IPS DF 4.7 (cell line): Measurements from ENCODE around the gene COMMD8.

Source experiments
- DNase-seq: peaks from one replicate; pipeline ENCODE4 v3.0.0-alpha.2; 2013; ENCODE audit warnings: low spot score; ENCODE audit errors: extremely low read depth

The COMMD8 gene

GRCh38 chr4:47473141-47473750 lies 9.7 kb upstream of the COMMD8 start:
- no peak for DNase-seq

- no peak for DNase-seq
Observed at GRCh38 chr4:47471591-47471990, 8.1 kb upstream of the COMMD8 start.

- no peak for DNase-seq
Observed at GRCh38 chr4:47471064-47471463, 7.6 kb upstream of the COMMD8 start.

DNA sequence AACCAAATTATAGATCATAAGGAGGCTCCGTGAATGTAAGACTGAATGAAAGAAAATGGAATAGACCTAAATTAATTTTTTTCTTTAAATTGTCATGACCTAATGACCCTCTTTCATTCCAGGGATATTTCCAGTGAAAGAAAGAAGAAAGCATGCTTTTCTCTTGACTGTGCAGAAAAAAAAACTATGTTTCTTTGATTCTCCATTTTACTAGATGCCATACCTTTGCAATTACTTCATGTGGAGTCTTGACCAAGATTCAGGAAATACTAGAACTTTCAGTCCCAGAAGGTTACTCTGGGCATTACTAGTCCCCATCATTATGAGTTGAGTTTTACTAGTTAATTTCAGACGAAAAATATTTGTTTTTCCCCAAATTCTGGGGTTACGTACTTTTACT lies 6.4 kb upstream of the COMMD8 start:
- DNase-seq: no peak

DNA sequence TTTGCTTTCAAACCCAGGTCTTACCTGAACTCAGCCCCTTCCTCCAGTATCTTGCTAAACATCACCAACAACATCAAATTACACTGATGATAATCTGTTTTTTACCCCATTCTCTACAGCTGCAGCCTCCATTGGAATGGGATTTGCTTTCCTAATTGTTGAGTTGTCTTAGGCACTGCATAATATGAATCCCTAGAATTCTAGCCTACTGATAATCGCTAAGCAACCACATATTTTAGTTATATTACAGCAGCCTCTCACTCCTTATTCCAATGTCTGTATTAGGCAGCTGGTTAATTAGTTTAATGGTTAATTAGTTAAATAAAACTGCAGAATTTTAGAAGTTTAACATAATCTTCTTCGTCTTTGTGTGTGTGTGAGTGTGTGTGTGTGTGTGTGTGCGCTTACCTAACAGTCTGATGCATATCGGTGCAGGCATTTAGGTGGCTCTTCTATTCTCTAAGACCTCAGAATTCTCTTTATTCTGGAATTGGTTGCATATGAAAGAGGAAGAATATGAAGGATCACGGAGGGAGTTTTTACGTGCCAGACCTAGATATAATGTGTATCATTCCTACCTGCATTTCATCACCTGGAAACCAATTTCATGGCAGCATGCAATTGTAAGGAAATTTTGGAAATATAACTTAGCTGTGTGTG lies 5.3 kb upstream of the COMMD8 start:
- no peak for DNase-seq

GRCh38 chr4:47466056-47466785 lies 2.7 kb upstream of the COMMD8 start:
- DNase-seq: no peak

DNA sequence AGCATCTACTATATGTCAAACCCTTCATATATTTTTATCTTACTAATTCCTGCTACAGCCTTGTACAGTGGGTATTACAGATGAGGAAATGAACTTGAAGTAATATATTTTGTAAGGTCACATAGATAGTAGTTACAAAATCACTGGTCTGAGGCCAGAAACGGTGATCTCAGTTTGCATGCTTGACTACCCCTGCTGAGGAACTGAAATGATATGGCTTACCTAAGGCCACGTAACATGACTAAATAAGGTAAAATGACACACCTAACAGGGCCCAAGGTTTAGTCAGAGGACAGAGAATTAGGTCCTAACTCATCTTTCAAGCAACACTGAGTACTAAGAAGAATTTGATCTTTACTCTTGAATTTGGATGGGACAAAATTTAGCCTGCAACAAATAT lies 1.5 kb upstream of the COMMD8 start:
- no peak for DNase-seq

DNA sequence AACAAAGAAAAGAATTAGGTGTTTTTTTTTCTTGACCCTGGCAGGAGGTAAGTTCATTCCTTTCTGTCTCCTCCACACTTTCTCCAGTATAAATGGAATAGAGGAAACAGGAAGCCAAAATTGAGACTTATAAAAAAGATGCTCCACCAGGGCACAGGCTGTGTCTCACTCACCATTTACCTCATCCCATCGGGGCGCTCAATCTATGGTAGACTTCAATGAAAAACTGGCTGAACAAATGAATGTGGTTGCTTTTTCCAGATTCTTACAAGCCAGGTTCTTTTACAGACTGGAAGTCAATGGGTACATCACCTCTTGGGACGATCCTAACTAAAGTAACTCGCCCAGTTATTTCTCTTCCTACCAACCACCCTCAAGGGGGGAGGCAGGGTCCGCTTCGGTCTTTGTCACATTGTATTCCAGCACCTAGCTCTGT lies 685 bp downstream of the COMMD8 start:
- DNase-seq: no peak

DNA sequence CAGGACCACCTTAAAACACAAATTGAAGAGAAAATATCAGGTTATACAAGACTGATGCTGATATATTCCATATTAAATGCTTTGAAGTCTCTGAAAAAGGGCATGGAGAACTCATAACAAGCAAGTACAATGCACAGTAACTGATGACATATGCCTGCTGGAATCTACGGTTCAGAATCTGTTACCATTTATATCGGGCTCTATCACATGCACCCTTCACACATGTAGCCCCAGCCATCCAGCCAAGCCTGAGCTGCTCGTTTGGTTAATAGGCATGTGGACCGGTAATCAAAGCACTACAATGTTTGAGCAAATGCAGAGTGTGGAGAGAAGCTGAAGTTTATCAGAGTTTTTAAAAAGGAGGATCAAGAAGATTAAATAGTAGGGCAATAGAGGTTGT lies 11.8 kb downstream of the COMMD8 start:
- no peak for DNase-seq

GRCh38 chr4:47444031-47444430 lies 19.5 kb downstream of the COMMD8 start:
- DNase-seq: no peak

DNA sequence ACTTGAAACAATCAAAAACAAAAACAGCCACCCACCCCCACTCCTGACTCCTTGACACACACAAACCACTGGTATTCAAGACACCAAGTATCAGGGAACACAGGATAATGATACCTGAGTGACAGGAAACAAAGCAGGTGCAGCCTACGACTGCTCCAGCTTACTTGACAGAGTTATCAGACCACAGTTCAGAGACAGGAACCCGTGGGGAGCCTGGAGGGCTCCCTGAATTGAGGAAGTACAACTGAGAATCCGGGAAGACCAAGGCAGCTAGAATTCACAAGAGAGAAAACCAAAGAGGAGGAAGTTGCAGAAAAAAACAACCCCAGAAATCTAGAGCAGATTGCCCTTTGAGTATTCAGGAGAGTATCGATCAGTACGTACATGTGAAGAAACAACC lies 20.5 kb downstream of the COMMD8 start:
- no peak for DNase-seq

GRCh38 chr4:47434931-47435330 lies 28.6 kb downstream of the COMMD8 start:
- no peak for DNase-seq

DNA sequence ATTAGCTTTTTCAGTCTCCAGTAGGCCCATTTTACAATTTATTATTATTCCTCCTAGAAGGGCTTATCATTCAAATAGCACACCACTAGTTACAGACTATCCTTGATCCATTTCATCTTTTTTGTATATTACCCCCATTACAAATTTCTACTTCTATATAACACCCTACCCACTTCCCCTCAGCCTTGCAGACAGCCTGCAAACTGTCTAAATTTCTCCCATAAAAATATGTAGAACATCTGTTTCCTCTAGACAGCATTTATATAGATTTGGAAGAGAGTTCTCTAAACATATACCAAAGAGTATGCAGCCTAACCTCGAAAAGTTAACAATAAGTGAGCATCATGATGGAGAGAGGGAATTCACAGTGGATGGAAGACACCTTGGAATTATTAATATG lies 30.8 kb downstream of the COMMD8 start:
- DNase-seq: no peak

DNA sequence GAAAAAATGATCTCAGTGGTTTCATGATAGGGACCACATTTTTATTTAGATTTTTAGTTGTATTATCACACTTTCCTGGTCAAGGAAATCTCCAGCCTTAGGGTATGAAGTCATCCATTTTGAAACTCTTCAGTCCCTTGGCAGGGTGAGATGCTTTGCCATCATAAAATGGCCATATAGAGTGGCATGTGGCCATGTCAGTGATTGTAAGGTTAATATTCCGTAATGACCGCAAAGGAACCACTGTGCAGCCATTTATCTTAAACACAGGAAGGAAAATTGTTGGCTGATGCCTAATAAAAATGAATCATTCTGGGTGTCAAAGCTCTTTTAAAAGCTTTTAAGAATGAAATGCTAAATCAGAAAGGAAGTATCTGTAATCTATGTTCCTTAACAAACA lies 35.6 kb downstream of the COMMD8 start:
- no peak for DNase-seq

DNA sequence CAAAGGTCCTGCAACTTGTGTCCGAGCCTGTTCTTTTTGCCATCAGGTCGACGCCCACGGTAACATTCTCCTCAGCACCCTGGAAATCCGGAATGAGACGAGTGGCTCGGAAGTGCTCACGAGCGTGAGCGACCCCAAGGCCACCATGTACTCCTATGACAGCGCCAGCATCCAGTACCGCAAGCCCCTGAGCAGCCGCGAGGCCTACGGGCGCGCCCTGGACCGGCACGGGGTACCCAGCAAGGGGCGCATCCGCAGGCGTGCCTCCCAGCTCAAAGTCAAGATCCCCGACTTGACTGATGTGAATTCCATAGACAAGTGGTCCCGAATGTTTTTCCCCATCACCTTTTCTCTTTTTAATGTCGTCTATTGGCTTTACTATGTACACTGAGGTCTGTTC lies 37.9 kb downstream of the COMMD8 start:
- DNase-seq: no peak

GRCh38 chr4:47419296-47419695 lies 44.2 kb downstream of the COMMD8 start:
- DNase-seq: no peak

- DNase-seq: no peak
Observed at GRCh38 chr4:47418147-47418546, 45.4 kb downstream of the COMMD8 start.

DNA sequence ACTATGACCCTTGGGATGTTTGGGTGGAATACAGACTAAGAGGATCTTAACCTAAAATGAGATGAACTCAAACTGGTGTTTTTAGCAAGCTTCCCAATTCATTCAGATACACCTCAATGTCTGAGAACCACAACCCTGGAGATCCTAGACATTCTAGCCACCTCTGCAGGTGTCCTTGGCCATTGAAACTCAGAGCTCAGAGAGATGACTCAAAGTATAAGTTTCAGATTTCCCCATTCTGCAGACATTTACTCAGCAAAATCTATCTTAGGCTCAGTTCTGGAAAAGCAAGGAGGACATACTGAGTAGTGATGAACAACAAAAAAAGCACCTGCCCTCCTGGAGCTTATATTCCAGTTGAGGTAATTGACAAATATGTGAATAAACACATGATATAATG lies 47.8 kb downstream of the COMMD8 start:
- no peak for DNase-seq

DNA sequence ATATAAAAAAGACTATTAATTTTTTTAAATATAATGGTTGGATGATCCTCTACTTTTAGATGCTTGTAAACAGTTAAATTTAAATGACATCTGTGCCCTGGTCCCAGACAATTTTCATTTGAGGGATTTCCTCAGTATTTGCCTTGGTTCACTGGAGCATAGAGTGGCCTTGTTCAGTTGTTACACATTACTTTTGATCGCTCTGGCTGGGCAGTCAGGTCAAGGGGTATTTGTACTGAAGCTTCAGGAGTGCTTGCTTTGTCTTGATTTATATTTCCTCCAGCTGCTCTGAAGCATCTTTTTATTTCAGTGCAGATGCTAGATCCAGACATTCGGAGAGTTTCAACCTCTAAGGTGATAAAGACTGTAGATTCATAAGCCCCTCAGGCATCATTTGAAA lies 50.0 kb downstream of the COMMD8 start:
- no peak for DNase-seq

GRCh38 chr4:47410271-47410670 lies 53.2 kb downstream of the COMMD8 start:
- no peak for DNase-seq

DNA sequence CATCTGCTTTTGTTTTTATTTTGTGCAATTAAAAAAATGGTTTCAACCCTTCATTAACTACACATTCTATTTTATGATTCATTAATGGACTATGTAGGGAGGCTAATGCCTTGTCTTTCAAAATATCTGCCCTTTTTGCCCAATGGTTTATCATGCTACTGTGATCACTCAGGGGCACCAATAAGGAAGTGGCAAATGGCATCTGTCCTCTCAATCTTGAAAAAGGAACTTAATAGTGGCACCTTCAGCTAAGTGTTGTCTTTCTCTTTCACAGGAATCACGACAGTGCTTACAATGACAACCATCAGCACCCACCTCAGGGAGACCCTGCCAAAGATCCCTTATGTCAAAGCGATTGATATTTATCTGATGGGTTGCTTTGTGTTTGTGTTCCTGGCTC lies 57.1 kb downstream of the COMMD8 start:
- DNase-seq: no peak
